Neural cell (in vitro differentiated cells): ENCODE data around the gene PLAAT2. TPM values are rescaled to one million over a fixed set of nuclear protein-coding genes. Genes with fewer than 3 reads are reported as not detected.

Experiments used
- H2AFZ ChIP-seq: fragments of 200-600, 300-800 bp; sonication (generic), shearing (Covaris generic); 2 replicates; pipeline ENCODE4 v1.6.0; 2014; ENCODE audit warnings: low read depth, mild to moderate bottlenecking, antibody characterized with exemption, low read length, moderate library complexity
- H3F3A ChIP-seq: fragments of 200-600 bp; shearing (Covaris generic); 2 replicates; pipeline ENCODE4 v1.6.1; 2016; ENCODE audit warnings: mild to moderate bottlenecking, moderate library complexity, mixed read lengths, antibody characterized with exemption, low read length; ENCODE audit not compliant: insufficient read depth, poor library complexity, severe bottlenecking
- H3K27ac ChIP-seq: fragments of 200-600, 300-800 bp; sonication (generic), shearing (Covaris generic); 2 replicates; pipeline ENCODE4 v1.5.1; 2014; ENCODE audit warnings: mild to moderate bottlenecking, low read length, moderate library complexity
- H3K27me3 ChIP-seq: fragments of 300-800, 200-600 bp; sonication (generic), shearing (Covaris generic); 2 replicates; pipeline ENCODE4 v1.6.0; 2014; ENCODE audit warnings: mild to moderate bottlenecking, low read depth, low read length, moderate library complexity; ENCODE audit not compliant: insufficient read depth
- H3K36me3 ChIP-seq: fragments of 300-800, 200-600 bp; sonication (generic), shearing (Covaris generic); 2 replicates; pipeline ENCODE4 v1.5.1; 2014; ENCODE audit warnings: mild to moderate bottlenecking, antibody characterized with exemption, low read length, moderate library complexity; ENCODE audit not compliant: insufficient read depth
- H3K4me2 ChIP-seq: fragments of 300-800, 200-600 bp; sonication (generic), shearing (Covaris generic); 2 replicates; pipeline ENCODE4 v1.6.0; 2014; ENCODE audit warnings: mild to moderate bottlenecking, low read length
- H3K4me3 ChIP-seq: fragments of 300-800, 200-600 bp; sonication (generic), shearing (Covaris generic); 2 replicates; pipeline ENCODE4 v1.5.1; 2014; ENCODE audit warnings: mild to moderate bottlenecking, low read length, moderate library complexity
- H3K79me2 ChIP-seq: fragments of 200-600 bp; shearing (Covaris generic); replicated peaks from 2 replicates; pipeline ENCODE4 v1.6.0; 2014; ENCODE audit warnings: mild to moderate bottlenecking, low read length, moderate library complexity; ENCODE audit not compliant: insufficient read depth
- H3K9ac ChIP-seq: fragments of 300-800, 200-600 bp; sonication (generic), shearing (Covaris generic); 2 replicates; pipeline ENCODE4 v1.6.1; 2016; ENCODE audit warnings: mild to moderate bottlenecking, low read length, mixed read lengths
- H3K9me2 ChIP-seq: fragments of 200-600 bp; shearing (Covaris generic); 2 replicates; pipeline ENCODE4 v1.6.1; 2016; ENCODE audit warnings: mild to moderate bottlenecking, low read length, mixed read lengths; ENCODE audit not compliant: insufficient read depth
- H3K9me3 ChIP-seq: fragments of 200-600, 300-800 bp; sonication (generic), shearing (Covaris generic); 2 replicates; pipeline ENCODE4 v1.6.1; 2016; ENCODE audit warnings: mild to moderate bottlenecking, mixed run types, low read length, moderate library complexity, mixed read lengths
- H4K20me1 ChIP-seq: fragments of 200-600 bp; shearing (Covaris generic); 2 replicates; pipeline ENCODE4 v1.6.1; 2016; ENCODE audit warnings: mild to moderate bottlenecking, mixed run types; ENCODE audit not compliant: insufficient read depth
- EP300 ChIP-seq: fragments of 450-650 bp; conservative IDR thresholded peaks from 2 replicates; pipeline ENCODE4 v1.6.1; 2014; ENCODE audit warnings: antibody characterized with exemption, mild to moderate bottlenecking, moderate library complexity; ENCODE audit not compliant: poor library complexity, severe bottlenecking
- EZH2 ChIP-seq: fragments of 200-600, 300-800 bp; shearing (Covaris generic), sonication (generic); IDR thresholded peaks from 2 replicates; pipeline ENCODE4 v1.6.1; 2014; ENCODE audit warnings: antibody characterized with exemption, low read length, borderline replicate concordance, mild to moderate bottlenecking; ENCODE audit not compliant: insufficient read depth, poor library complexity, severe bottlenecking
- MXI1 ChIP-seq: fragments of 450-650 bp; conservative IDR thresholded peaks from 2 replicates; pipeline ENCODE4 v1.6.1; 2014; ENCODE audit warnings: antibody characterized with exemption, mild to moderate bottlenecking; ENCODE audit not compliant: poor library complexity, severe bottlenecking
- POLR2AphosphoS5 ChIP-seq: IDR thresholded peaks from 2 replicates; pipeline ENCODE4 v1.6.1; 2012
- RAD21 ChIP-seq: fragments of 450-650 bp; conservative IDR thresholded peaks from 2 replicates; pipeline ENCODE4 v1.6.1; 2014; ENCODE audit warnings: antibody characterized with exemption, mild to moderate bottlenecking, moderate library complexity
- SMC3 ChIP-seq: fragments of 450-650 bp; conservative IDR thresholded peaks from 2 replicates; pipeline ENCODE4 v1.6.1; 2014; ENCODE audit warnings: antibody characterized with exemption, mild to moderate bottlenecking, moderate library complexity; ENCODE audit not compliant: poor library complexity
- TAF1 ChIP-seq: IDR thresholded peaks from 2 replicates; pipeline ENCODE4 v1.6.1; 2012; ENCODE audit warnings: low read depth
- polyA plus RNA-seq: library from polyadenylated mRNA; depleted of rRNA; stranded (reverse); fragments of >200 nt; gene quantifications from 2 replicates; pipeline ENCODE4 v1.2.3, GENCODE V29; 2014
- TF ChIP-seq, protein P1 (sequence below): fragments of 450-650 bp; IDR thresholded peaks from 2 replicates; pipeline ENCODE4 v1.5.1; 2014; ENCODE audit warnings: antibody characterized with exemption, mild to moderate bottlenecking, moderate library complexity; ENCODE audit not compliant: poor library complexity, severe bottlenecking
- TF ChIP-seq, protein P2 (sequence below): IDR thresholded peaks from 2 replicates; pipeline ENCODE4 v1.6.1; 2012; ENCODE audit warnings: borderline replicate concordance

The PLAAT2 gene
- polyA plus RNA-seq, 1 donor from 2014 or later = not detected

DNA sequence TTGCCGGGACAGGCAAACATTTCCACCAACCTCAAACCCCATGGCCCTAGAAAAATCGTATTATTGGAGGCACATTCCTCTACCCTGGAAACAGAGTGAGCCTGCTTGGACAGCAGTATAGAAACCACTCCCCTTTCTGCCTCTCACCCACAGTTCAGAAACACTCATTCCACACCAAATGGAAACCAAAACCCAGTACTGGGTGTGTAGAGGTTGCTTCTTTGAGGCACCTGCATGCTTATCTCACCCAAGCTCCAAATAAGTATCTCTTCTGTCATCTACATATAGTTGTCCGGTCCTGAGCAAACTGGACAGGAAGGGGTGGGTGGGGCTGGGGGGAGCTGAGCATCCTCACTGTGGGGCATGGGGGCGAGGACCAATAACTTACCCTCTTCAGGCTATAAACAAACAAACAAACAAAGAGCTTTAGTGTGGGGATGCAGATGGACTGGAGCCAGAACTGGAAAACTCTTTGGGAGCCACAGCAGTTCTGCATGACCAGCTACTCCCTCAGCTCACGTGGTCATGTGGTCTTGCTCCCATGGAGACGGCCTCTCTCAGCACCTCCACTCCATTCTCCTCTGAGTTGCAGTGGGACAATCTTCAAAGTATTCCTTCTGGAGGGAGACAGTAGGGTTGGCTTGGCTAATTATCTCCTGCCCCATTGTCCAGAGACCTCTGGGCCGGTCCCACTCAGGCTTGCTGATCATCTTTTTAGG is 1.0 kb upstream of the PLAAT2 start:
- Histone ChIP-seq H3K27ac (no peak overlapping the region), H2AFZ (no peak overlapping the region), H3K79me2 (no peaks in the 10 kb centered on the region)

DNA sequence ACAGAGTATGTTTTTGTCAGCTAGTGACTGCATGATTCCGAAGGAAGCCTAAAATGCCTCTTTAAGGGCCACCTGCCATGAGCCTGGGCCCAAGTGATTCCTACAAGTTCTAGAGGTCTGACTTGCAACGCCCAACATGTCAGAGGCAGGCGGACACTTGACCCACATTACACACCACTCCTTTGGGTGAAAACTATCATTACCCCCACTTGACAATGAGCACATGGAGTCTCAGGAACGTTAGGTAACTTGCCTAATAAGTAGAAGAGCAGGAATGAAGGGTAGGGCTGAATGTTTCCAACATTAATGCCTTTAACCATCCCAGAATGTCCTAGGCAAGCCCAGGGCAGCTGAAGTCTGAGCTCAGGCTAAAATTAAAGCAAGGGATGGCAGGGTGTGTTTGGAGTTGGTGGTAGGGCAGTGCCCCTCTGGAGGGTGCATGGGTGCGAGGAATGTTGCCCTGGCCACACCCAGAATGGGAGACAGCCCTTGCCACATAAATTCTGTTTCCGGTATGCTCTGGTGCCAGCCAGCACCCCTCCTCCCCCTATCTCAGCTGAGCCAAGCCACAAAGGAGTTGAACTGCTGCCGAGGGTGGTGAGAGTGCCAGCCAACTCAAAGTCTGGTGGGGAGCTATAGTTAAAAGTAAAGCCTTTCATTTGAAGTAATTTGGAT is 2.5 kb downstream of the PLAAT2 start:
- H3K27ac ChIP-seq = no peak overlapping the region
- no peak overlapping the region for H3K4me2 ChIP-seq
- H3K4me3 ChIP-seq = no peak overlapping the region
- H2AFZ ChIP-seq = no peak overlapping the region
- no peaks in the 10 kb centered on the region for H3K9me2 ChIP-seq
- H3K79me2 ChIP-seq = no peaks in the 10 kb centered on the region
- H3K9me3 ChIP-seq = no peaks in the 10 kb centered on the region
- H4K20me1 ChIP-seq = no peaks in the 10 kb centered on the region
- H3F3A ChIP-seq = no peaks in the 10 kb centered on the region
- H3K27me3 ChIP-seq = no peaks in the 10 kb centered on the region
- no peaks in the 10 kb centered on the region for H3K36me3 ChIP-seq
- no peak overlapping the region for H3K9ac ChIP-seq
- no peak for TF ChIP-seq POLR2AphosphoS5
- TF ChIP-seq, protein P1, sequence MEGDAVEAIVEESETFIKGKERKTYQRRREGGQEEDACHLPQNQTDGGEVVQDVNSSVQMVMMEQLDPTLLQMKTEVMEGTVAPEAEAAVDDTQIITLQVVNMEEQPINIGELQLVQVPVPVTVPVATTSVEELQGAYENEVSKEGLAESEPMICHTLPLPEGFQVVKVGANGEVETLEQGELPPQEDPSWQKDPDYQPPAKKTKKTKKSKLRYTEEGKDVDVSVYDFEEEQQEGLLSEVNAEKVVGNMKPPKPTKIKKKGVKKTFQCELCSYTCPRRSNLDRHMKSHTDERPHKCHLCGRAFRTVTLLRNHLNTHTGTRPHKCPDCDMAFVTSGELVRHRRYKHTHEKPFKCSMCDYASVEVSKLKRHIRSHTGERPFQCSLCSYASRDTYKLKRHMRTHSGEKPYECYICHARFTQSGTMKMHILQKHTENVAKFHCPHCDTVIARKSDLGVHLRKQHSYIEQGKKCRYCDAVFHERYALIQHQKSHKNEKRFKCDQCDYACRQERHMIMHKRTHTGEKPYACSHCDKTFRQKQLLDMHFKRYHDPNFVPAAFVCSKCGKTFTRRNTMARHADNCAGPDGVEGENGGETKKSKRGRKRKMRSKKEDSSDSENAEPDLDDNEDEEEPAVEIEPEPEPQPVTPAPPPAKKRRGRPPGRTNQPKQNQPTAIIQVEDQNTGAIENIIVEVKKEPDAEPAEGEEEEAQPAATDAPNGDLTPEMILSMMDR = no peak
- TF ChIP-seq, protein P2, sequence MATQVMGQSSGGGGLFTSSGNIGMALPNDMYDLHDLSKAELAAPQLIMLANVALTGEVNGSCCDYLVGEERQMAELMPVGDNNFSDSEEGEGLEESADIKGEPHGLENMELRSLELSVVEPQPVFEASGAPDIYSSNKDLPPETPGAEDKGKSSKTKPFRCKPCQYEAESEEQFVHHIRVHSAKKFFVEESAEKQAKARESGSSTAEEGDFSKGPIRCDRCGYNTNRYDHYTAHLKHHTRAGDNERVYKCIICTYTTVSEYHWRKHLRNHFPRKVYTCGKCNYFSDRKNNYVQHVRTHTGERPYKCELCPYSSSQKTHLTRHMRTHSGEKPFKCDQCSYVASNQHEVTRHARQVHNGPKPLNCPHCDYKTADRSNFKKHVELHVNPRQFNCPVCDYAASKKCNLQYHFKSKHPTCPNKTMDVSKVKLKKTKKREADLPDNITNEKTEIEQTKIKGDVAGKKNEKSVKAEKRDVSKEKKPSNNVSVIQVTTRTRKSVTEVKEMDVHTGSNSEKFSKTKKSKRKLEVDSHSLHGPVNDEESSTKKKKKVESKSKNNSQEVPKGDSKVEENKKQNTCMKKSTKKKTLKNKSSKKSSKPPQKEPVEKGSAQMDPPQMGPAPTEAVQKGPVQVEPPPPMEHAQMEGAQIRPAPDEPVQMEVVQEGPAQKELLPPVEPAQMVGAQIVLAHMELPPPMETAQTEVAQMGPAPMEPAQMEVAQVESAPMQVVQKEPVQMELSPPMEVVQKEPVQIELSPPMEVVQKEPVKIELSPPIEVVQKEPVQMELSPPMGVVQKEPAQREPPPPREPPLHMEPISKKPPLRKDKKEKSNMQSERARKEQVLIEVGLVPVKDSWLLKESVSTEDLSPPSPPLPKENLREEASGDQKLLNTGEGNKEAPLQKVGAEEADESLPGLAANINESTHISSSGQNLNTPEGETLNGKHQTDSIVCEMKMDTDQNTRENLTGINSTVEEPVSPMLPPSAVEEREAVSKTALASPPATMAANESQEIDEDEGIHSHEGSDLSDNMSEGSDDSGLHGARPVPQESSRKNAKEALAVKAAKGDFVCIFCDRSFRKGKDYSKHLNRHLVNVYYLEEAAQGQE = no peak
- TF ChIP-seq EZH2 = no peak
- TF ChIP-seq MXI1 = no peak
- TF ChIP-seq SMC3 = no peak
- no peak for TF ChIP-seq RAD21
- no peak for TF ChIP-seq EP300

More for the DNA sequence above, 1.0 kb upstream of the PLAAT2 start:
- Histone ChIP-seq H3K27me3 (no peaks in the 10 kb centered on the region), H3K9me2 (no peaks in the 10 kb centered on the region), H3K9me3 (no peaks in the 10 kb centered on the region), H4K20me1 (no peaks in the 10 kb centered on the region), H3K4me2 (no peak overlapping the region), H3K4me3 (no peak overlapping the region), H3K9ac (no peak overlapping the region), H3F3A (no peaks in the 10 kb centered on the region), H3K36me3 (no peaks in the 10 kb centered on the region)
- TF ChIP-seq RAD21 (no peak), MXI1 (no peak), EZH2 (no peak), POLR2AphosphoS5 (no peak), TAF1 (no peak), SMC3 (no peak), EP300 (no peak)
- TF ChIP-seq, protein P1 = no peak
- TF ChIP-seq, protein P2 = no peak
